IPS-NIHi7 (cell line): ENCODE results near the gene FAS.

Source experiments
- DNase-seq: peaks from one replicate; pipeline ENCODE4 v3.0.0; 2012; ENCODE audit warnings: mixed read lengths; ENCODE audit errors: extremely low spot score

FAS gene

GRCh38 chr10:88990384-88991160, at the start of gene FAS:
TSS of gene FAS (plus strand) at chr10:88990798. CDS start at chr10:88990877, 79 bp downstream.
- DNase-seq: peak; percentile 48

GRCh38 chr10:88941026-88941425, 49.6 kb upstream of the FAS start:
- DNase-seq: no peak

GRCh38 chr10:88943778-88944177, 46.8 kb upstream of the FAS start:
- no peak for DNase-seq

GRCh38 chr10:88944813-88945212, 45.8 kb upstream of the FAS start:
- no peak for DNase-seq

GRCh38 chr10:88946200-88946599, 44.4 kb upstream of the FAS start:
- DNase-seq: no peak

- no peak for DNase-seq
These were observed 43.5 kb upstream of the FAS start for GRCh38 chr10:88946965-88947590.

- DNase-seq: no peak
These were observed 41.5 kb upstream of the FAS start for GRCh38 chr10:88949051-88949450.

GRCh38 chr10:88949912-88950837, 40.4 kb upstream of the FAS start:
- DNase-seq: no peak

- no peak for DNase-seq
These were observed 37.9 kb upstream of the FAS start, which contains the start of gene ACTA2 for GRCh38 chr10:88952647-88953111. TSS of gene ACTA2 (minus strand) at chr10:88952773. CDS start at chr10:88948930, 3,843 bp downstream.

GRCh38 chr10:88953662-88954061, 36.9 kb upstream of the FAS start:
- DNase-seq: no peak

GRCh38 chr10:88954458-88955083, 36.0 kb upstream of the FAS start:
- DNase-seq: no peak

- DNase-seq: no peak
These were observed 33.2 kb upstream of the FAS start for GRCh38 chr10:88957381-88957780.

GRCh38 chr10:88958721-88959120, 31.9 kb upstream of the FAS start:
- no peak for DNase-seq

- no peak for DNase-seq
These were observed 29.8 kb upstream of the FAS start for GRCh38 chr10:88960802-88961201.

GRCh38 chr10:88961266-88961665, 29.3 kb upstream of the FAS start:
- no peak for DNase-seq

- no peak for DNase-seq
These were observed 28.3 kb upstream of the FAS start for GRCh38 chr10:88962336-88962735.

- DNase-seq: no peak
These were observed 27.3 kb upstream of the FAS start for GRCh38 chr10:88963318-88963717.

GRCh38 chr10:88964360-88964759, 26.2 kb upstream of the FAS start:
- no peak for DNase-seq

GRCh38 chr10:88964869-88965415, 25.7 kb upstream of the FAS start:
- DNase-seq: no peak

- no peak for DNase-seq
These were observed 23.8 kb upstream of the FAS start for GRCh38 chr10:88966797-88967196.

GRCh38 chr10:88968391-88968790, 22.2 kb upstream of the FAS start:
- DNase-seq: no peak
